ENCODE results near the gene BIN1. TPM values are rescaled to one million over a fixed set of nuclear protein-coding genes. Genes with fewer than 3 reads are reported as not detected.
"Not testable (repeated sequence)": the region's sequence is repeated elsewhere in the genome, so short reads cannot be mapped to it uniquely, and the experiment has no call there.

BIN1 gene
- total RNA-seq, 1 donor from 2014 or later, result 58.2 TPM

GRCh38 chr2:127047716-127048617, 59.0 kb downstream of the BIN1 start:
- no peak for DNase-seq (ENCODE audit: low read depth, low spot score)

- no peak for DNase-seq (ENCODE audit: low read depth, low spot score)
These were observed 59.9 kb downstream of the BIN1 start for GRCh38 chr2:127047054-127047453.

- DNase-seq (ENCODE audit: low read depth, low spot score), result no peak
These were observed 60.4 kb downstream of the BIN1 start for GRCh38 chr2:127046579-127046978.

- no peak for DNase-seq (ENCODE audit: low read depth, low spot score)
These were observed 61.0 kb downstream of the BIN1 start for GRCh38 chr2:127045792-127046501.

GRCh38 chr2:127044977-127045661, 61.8 kb downstream of the BIN1 start:
- DNase-seq (ENCODE audit: low read depth, low spot score), result no peak

GRCh38 chr2:127044165-127044718, 62.7 kb downstream of the BIN1 start:
- no peak for DNase-seq (ENCODE audit: low read depth, low spot score)

GRCh38 chr2:127043367-127044164, 63.4 kb downstream of the BIN1 start:
- no peak for DNase-seq (ENCODE audit: low read depth, low spot score)

GRCh38 chr2:127041259-127041970, 65.5 kb downstream of the BIN1 start:
- DNase-seq (ENCODE audit: low read depth, low spot score), result no peak

- DNase-seq (ENCODE audit: low read depth, low spot score), result no peak
These were observed 66.8 kb downstream of the BIN1 start for GRCh38 chr2:127040169-127040568.

GRCh38 chr2:127039387-127040031, 67.4 kb downstream of the BIN1 start:
- DNase-seq (ENCODE audit: low read depth, low spot score), result no peak

GRCh38 chr2:127037476-127037875, 69.5 kb downstream of the BIN1 start:
- DNase-seq (ENCODE audit: low read depth, low spot score), result no peak

- no peak for DNase-seq (ENCODE audit: low read depth, low spot score)
These were observed 71.9 kb downstream of the BIN1 start for GRCh38 chr2:127034883-127035611.

- no peak for DNase-seq (ENCODE audit: low read depth, low spot score)
These were observed 72.9 kb downstream of the BIN1 start for GRCh38 chr2:127034051-127034450.

GRCh38 chr2:127032621-127033020, 74.3 kb downstream of the BIN1 start:
- DNase-seq (ENCODE audit: low read depth, low spot score), result no peak

- no peak for DNase-seq (ENCODE audit: low read depth, low spot score)
These were observed 77.5 kb downstream of the BIN1 start for GRCh38 chr2:127029350-127030051.

- not testable (repeated sequence) for DNase-seq (ENCODE audit: low read depth, low spot score)
These were observed 78.2 kb downstream of the BIN1 start for GRCh38 chr2:127028745-127029144.

- DNase-seq (ENCODE audit: low read depth, low spot score), result no peak
These were observed 79.2 kb downstream of the BIN1 start for GRCh38 chr2:127027715-127028114.
